K562 (cell line): Measurements from ENCODE around the gene CNKSR3. TPM values are rescaled to one million over a fixed set of nuclear protein-coding genes. Genes with fewer than 3 reads are reported as not detected.
A peak's percentile ranks its signal among the peaks of the same experiment; 100 is the strongest.

Experiments
- ATAC-seq: fragments of 200-7000 bp; cut with Tn5 transposase; 3 replicates; pipeline ENCODE4 v1.9.1; 2020; ENCODE audit warnings: moderate library complexity
- BruUV-seq: library from RNA; stranded (reverse); fragments of 400-500 nt; replicated peaks from 2 replicates; lab custom pipeline; 2021; lab: Mats Ljungman, UMichigan
- CTCF ChIA-PET: fragments of 300-600 bp; formaldehyde crosslinking; extraction: SDS; loops from one replicate; lab custom pipeline; 2021; ENCODE audit warnings: low intra/inter-chr PET ratio; lab: Yijun Ruan, JAX
- POLR2A ChIA-PET: fragments of 300-600, 350-650 bp; sonication (Branson Sonifier 250); formaldehyde crosslinking; extraction: SDS; loops from one replicate; lab custom pipeline; 2021; ENCODE audit warnings: antibody characterized with exemption, inconsistent platforms; lab: Yijun Ruan, JAX
- DNase-seq, 4 experiments: peaks; one replicate each; pipeline versions ENCODE4 v3.0.0 to v3.0.0-alpha.2; 2011 to 2018; ENCODE audit warnings: low spot score in 3 of 4, mixed read lengths in 3 of 4; ENCODE audit errors: extremely low read depth in 1 of 4
- FAIRE-seq: peaks from 2 replicates; lab custom pipeline; 2011; peaks lifted over from hg19 to GRCh38; lab: Jason Lieb, UNC
- H2AFZ ChIP-seq: 2 replicates; pipeline ENCODE4 v1.6.0; 2011; ENCODE audit warnings: low read depth, low read length, control low read depth, inconsistent platforms
- H3K27ac ChIP-seq: fragments of 200-600 bp; 3 replicates; pipeline ENCODE4 v1.8.0; 2011; ENCODE audit warnings: low read depth, mild to moderate bottlenecking, control low read depth, inconsistent platforms, low read length, moderate library complexity, mixed read lengths; ENCODE audit errors: extremely low read depth
- H3K27me3 ChIP-seq, 2 experiments: fragments of 300-600 bp in 1 of 2; 2 replicates in 1 of 2; 3 replicates in 1 of 2; pipeline versions ENCODE4 v1.6.0 to v1.8.0; 2011; ENCODE audit warnings: inconsistent platforms in 2 of 2, low read length in 2 of 2, mild to moderate bottlenecking in 1 of 2, mixed read lengths in 1 of 2, moderate library complexity in 1 of 2; ENCODE audit not compliant: control insufficient read depth in 2 of 2, insufficient read depth in 2 of 2
- H3K36me3 ChIP-seq: fragments of 300-600 bp; 3 replicates; pipeline ENCODE4 v1.8.0; 2011; ENCODE audit warnings: mild to moderate bottlenecking, low read length, inconsistent platforms; ENCODE audit not compliant: control insufficient read depth, insufficient read depth
- H3K4me1 ChIP-seq, 2 experiments: fragments of 200-600 bp in 1 of 2; replicated peaks in 1 of 2; 2 replicates in 1 of 2; 3 replicates in 1 of 2; pipeline versions ENCODE4 v1.5.1 to v1.8.0; 2011; ENCODE audit warnings: inconsistent platforms in 2 of 2, low read length in 2 of 2, mild to moderate bottlenecking in 1 of 2, mixed read lengths in 1 of 2, moderate library complexity in 1 of 2; ENCODE audit not compliant: control insufficient read depth in 2 of 2, insufficient read depth in 2 of 2
- H3K4me2 ChIP-seq: 2 replicates; pipeline ENCODE4 v1.6.1; 2011; ENCODE audit warnings: low read length, control low read depth, inconsistent platforms, mixed read lengths; ENCODE audit not compliant: insufficient read depth
- H3K4me3 ChIP-seq: fragments of 200-600 bp; sonication (generic), shearing (Covaris generic); 2 replicates; pipeline ENCODE4 v1.5.1; 2016; ENCODE audit warnings: control low read depth, inconsistent platforms
- H3K79me2 ChIP-seq: fragments of 200-600 bp; 3 replicates; pipeline ENCODE4 v1.8.0; 2011; ENCODE audit warnings: low read length, inconsistent platforms; ENCODE audit not compliant: control insufficient read depth, insufficient read depth
- H3K9ac ChIP-seq, 2 experiments: 2 replicates each; pipeline versions ENCODE4 v1.6.0 to v1.6.1; 2011; ENCODE audit warnings: low read depth in 2 of 2, low read length in 2 of 2, control low read depth in 1 of 2, inconsistent platforms in 1 of 2, mild to moderate bottlenecking in 1 of 2, mixed read lengths in 1 of 2; ENCODE audit not compliant: insufficient read depth in 1 of 2
- H3K9me1 ChIP-seq: one replicate; pipeline ENCODE4 v1.6.0; 2011; ENCODE audit warnings: inconsistent platforms, mild to moderate bottlenecking, low read length, moderate library complexity; ENCODE audit not compliant: control insufficient read depth, insufficient read depth
- H3K9me3 ChIP-seq: replicated peaks from 2 replicates; pipeline ENCODE4 v1.5.1; 2011; ENCODE audit warnings: low read depth, low read length, inconsistent platforms; ENCODE audit not compliant: control insufficient read depth, insufficient read depth
- H4K20me1 ChIP-seq: replicated peaks from 2 replicates; pipeline ENCODE4 v1.6.1; 2011; ENCODE audit warnings: low read length, inconsistent platforms, mixed read lengths; ENCODE audit not compliant: control insufficient read depth, insufficient read depth
- E2F4 ChIP-seq: sonication (generic); formaldehyde crosslinking; IDR thresholded peaks from 2 replicates; pipeline ENCODE4 v1.8.0; 2022; ENCODE audit warnings: mild to moderate bottlenecking, low read depth, missing genetic modification reagents
- HNRNPK ChIP-seq: fragments of 200-400 bp; formaldehyde crosslinking; IDR thresholded peaks from one replicate; pipeline ENCODE4 v1.6.1; 2018; ENCODE audit warnings: mild to moderate bottlenecking, low read depth, low read length; ENCODE audit not compliant: poor library complexity, severe bottlenecking
- HOMEZ ChIP-seq: fragments of 250-450 bp; sonication (Bioruptor Pico); IDR thresholded peaks from 2 replicates; pipeline ENCODE4 v1.4.0; 2020; ENCODE audit warnings: mild to moderate bottlenecking, moderate library complexity
- MTA2 ChIP-seq: fragments of 450-650 bp; IDR thresholded peaks from 2 replicates; pipeline ENCODE4 v1.6.1; 2016; ENCODE audit warnings: low read depth
- PCBP2 ChIP-seq: fragments of 200-400 bp; formaldehyde crosslinking; IDR thresholded peaks from 2 replicates; pipeline ENCODE4 v1.6.1; 2018; ENCODE audit warnings: low read length, low read depth, mild to moderate bottlenecking, moderate library complexity; ENCODE audit not compliant: poor library complexity, severe bottlenecking
- SRSF9 ChIP-seq: fragments of 200-400 bp; formaldehyde crosslinking; IDR thresholded peaks from 2 replicates; pipeline ENCODE4 v1.6.1; 2017; ENCODE audit warnings: low read depth, low read length, borderline replicate concordance
- UBTF ChIP-seq, 2 experiments: IDR thresholded peaks; 2 replicates each; pipeline ENCODE4 v1.6.1; 2012; ENCODE audit warnings: improper control_type of control experiment in 2 of 2, low read depth in 2 of 2, low read length in 2 of 2, borderline replicate concordance in 1 of 2
- ZNF655 ChIP-seq: fragments of 250-450 bp; sonication (Bioruptor Pico); IDR thresholded peaks from 2 replicates; pipeline ENCODE4 v1.5.0; 2021
- WGBS: fragments of 100-300 bp; shearing (Covaris generic); methylation state at CpG from one replicate; pipeline ENCODE4 v1.1.6; 2016; ENCODE audit warnings: low coverage, mixed read lengths; ENCODE audit not compliant: insufficient coverage; ENCODE audit errors: missing lambda C conversion rate; 5-methylcytosine and 5-hydroxymethylcytosine counted together
- in situ Hi-C: fragments of 300-500 bp; cut with MboI; formaldehyde crosslinking; loops from 4 replicates; pipeline ENCODE4 v1.15.0; 2018; ENCODE audit warnings: inconsistent platforms, mixed read lengths
- intact Hi-C: fragments of 100-400 bp; cut with micrococcal nuclease; formaldehyde crosslinking; loops from 2 replicates; pipeline ENCODE4 v1.14.2; 2022
- polyA plus RNA-seq, 8 experiments: library from polyadenylated mRNA; depleted of rRNA in 4 of 8; stranded (reverse) in 5 of 8; unstranded in 3 of 8; fragments of >200 nt; fragmentation: Nextera tagmentation in 2 of 8; fragmentation: Illumina TruSeq in 1 of 8; extraction: Ambion mirVana in 2 of 8; extraction: Trizol in 1 of 8; gene quantifications; 2 replicates each; pipeline versions ENCODE4 v1.2.1 to v1.2.3, GENCODE V29; 2011 to 2014; ENCODE audit warnings: inconsistent platforms in 1 of 8, missing spikeins in 1 of 8
- total RNA-seq, 7 experiments: library from RNA; depleted of rRNA in 6 of 7; stranded (reverse); fragments of >200 nt in 6 of 7; fragmentation: Illumina TruSeq in 2 of 7; extraction: Trizol in 2 of 7; gene quantifications; 2 replicates each; pipeline versions ENCODE4 v1.2.1 to v1.2.3, GENCODE V29; 2011 to 2021; ENCODE audit warnings: low replicate concordance in 1 of 7
- TF ChIP-seq, protein P1 (sequence below): fragments of 450-650 bp; formaldehyde crosslinking; IDR thresholded peaks from 2 replicates; pipeline ENCODE4 v1.4.0; 2020; ENCODE audit warnings: mild to moderate bottlenecking
- TF ChIP-seq, protein P2 (sequence below): fragments of 450-650 bp; IDR thresholded peaks from 2 replicates; pipeline ENCODE4 v1.6.1; 2014; ENCODE audit warnings: low read depth, mild to moderate bottlenecking, moderate library complexity, borderline replicate concordance

Gene CNKSR3
- total and polyA plus RNA-seq, 9 of the 15 experiments (the other 6 are each of a cell fraction or from before 2014, with no cell fraction given) = 4.5 to 29.6 (median 9.5) TPM

- ATAC-seq (peak; percentile 61), DNase-seq (no peak), FAIRE-seq (no peak)
- Histone ChIP-seq H2AFZ (0 out of 2 replicates have a peak overlapping the region, but pooled peaks have one; percentile 46), H3K27ac (no peak overlapping the region), H3K79me2 (no peaks in the 10 kb centered on the region), H4K20me1 (no peaks in the 10 kb centered on the region), H3K4me1 (peaks cover 0 to 8% of the 10 kb centered on the region in 2 experiments; a peak in 2 of 5 replicates), H3K9me1 (no peaks in the 10 kb centered on the region), H3K4me3 (no peak overlapping the region), H3K9me3 (no peaks in the 10 kb centered on the region), H3K36me3 (no peaks in the 10 kb centered on the region), H3K4me2 (no peak overlapping the region), H3K9ac (no peak overlapping the region), H3K27me3 (no peaks in the 10 kb centered on the region; a peak in 1 of 5 replicates)
- BruUV-seq = no TSS peak
- TF ChIP-seq HOMEZ (no peak), UBTF (IDR thresholded peaks at IDR 0.05; ENCODE audit: borderline replicate concordance in 1 of 2, low read depth in 2 of 2, low read length in 2 of 2) (no peak), HNRNPK (no peak), SRSF9 (no peak), MTA2 (no peak), E2F4 (no peak), PCBP2 (no peak), ZNF655 (CRISPR knock-in tag) (no peak)
- TF ChIP-seq, protein P1, sequence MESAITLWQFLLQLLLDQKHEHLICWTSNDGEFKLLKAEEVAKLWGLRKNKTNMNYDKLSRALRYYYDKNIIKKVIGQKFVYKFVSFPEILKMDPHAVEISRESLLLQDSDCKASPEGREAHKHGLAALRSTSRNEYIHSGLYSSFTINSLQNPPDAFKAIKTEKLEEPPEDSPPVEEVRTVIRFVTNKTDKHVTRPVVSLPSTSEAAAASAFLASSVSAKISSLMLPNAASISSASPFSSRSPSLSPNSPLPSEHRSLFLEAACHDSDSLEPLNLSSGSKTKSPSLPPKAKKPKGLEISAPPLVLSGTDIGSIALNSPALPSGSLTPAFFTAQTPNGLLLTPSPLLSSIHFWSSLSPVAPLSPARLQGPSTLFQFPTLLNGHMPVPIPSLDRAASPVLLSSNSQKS (CRISPR knock-in tag) = no peak
- TF ChIP-seq, protein P2, sequence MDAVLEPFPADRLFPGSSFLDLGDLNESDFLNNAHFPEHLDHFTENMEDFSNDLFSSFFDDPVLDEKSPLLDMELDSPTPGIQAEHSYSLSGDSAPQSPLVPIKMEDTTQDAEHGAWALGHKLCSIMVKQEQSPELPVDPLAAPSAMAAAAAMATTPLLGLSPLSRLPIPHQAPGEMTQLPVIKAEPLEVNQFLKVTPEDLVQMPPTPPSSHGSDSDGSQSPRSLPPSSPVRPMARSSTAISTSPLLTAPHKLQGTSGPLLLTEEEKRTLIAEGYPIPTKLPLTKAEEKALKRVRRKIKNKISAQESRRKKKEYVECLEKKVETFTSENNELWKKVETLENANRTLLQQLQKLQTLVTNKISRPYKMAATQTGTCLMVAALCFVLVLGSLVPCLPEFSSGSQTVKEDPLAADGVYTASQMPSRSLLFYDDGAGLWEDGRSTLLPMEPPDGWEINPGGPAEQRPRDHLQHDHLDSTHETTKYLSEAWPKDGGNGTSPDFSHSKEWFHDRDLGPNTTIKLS = no peak
- in situ Hi-C loops (no loop called here), intact Hi-C loops (no loop called here)
- WGBS = 37% methylated on average over 6 of the region's 6 CpGs
- ChIA-PET CTCF (no interaction called here), POLR2A (interaction anchor here (0.9 to 1.4 kb wide), 3 partner anchors 9 to 11 kb away, joined by 3 to 4 read pairs (median 3); no protein-coding TSS in a partner anchor)
Observed at GRCh38 chr6:154549179-154549578, 38.7 kb upstream of the CNKSR3 start.
